MM.1S (cell line): ENCODE results near the gene HIVEP1.

Experiments used
- DNase-seq: peaks from one replicate; pipeline ENCODE4 v3.0.0-alpha.2; 2015
- H2AFZ ChIP-seq: fragments of 300-600 bp; sonication (generic); 2 replicates; pipeline ENCODE4 v1.6.0; 2016; ENCODE audit warnings: antibody characterized with exemption, low read length
- H3F3A ChIP-seq: fragments of 300-600 bp; sonication (generic); 2 replicates; pipeline ENCODE4 v1.6.1; 2016; ENCODE audit warnings: mild to moderate bottlenecking, antibody characterized with exemption, low read length, moderate library complexity, mixed read lengths; ENCODE audit not compliant: insufficient read depth
- H3K27ac ChIP-seq: fragments of 300-600 bp; sonication (generic); 2 replicates; pipeline ENCODE4 v1.5.1; 2016; ENCODE audit warnings: mild to moderate bottlenecking, low read length
- H3K27me3 ChIP-seq: fragments of 300-600 bp; sonication (generic); replicated peaks from 2 replicates; pipeline ENCODE4 v1.6.0; 2016; ENCODE audit warnings: low read length; ENCODE audit not compliant: insufficient read depth
- H3K36me3 ChIP-seq: fragments of 300-600 bp; sonication (generic); replicated peaks from 2 replicates; pipeline ENCODE4 v1.6.1; 2016; ENCODE audit warnings: mild to moderate bottlenecking, low read length, mixed read lengths; ENCODE audit not compliant: insufficient read depth
- H3K4me1 ChIP-seq: fragments of 300-600 bp; sonication (generic); 2 replicates; pipeline ENCODE4 v1.6.1; 2016; ENCODE audit warnings: low read length, mixed read lengths
- H3K4me2 ChIP-seq: fragments of 300-600 bp; sonication (generic); 2 replicates; pipeline ENCODE4 v1.6.0; 2016; ENCODE audit warnings: low read depth, low read length
- H3K4me3 ChIP-seq: fragments of 300-600 bp; sonication (generic); 2 replicates; pipeline ENCODE4 v1.5.1; 2016; ENCODE audit warnings: low read length, mixed read lengths
- H3K79me2 ChIP-seq: fragments of 300-600 bp; sonication (generic); 2 replicates; pipeline ENCODE4 v1.6.1; 2016; ENCODE audit warnings: mixed run types, low read length, mixed read lengths
- H3K9ac ChIP-seq: fragments of 300-600 bp; sonication (generic); 2 replicates; pipeline ENCODE4 v1.6.1; 2016; ENCODE audit warnings: low read length, mixed read lengths
- H3K9me2 ChIP-seq: fragments of 300-600 bp; sonication (generic); replicated peaks from 2 replicates; pipeline ENCODE4 v1.6.1; 2016; ENCODE audit warnings: mild to moderate bottlenecking, low read length, mixed read lengths; ENCODE audit not compliant: insufficient read depth
- H3K9me3 ChIP-seq: fragments of 300-600 bp; sonication (generic); replicated peaks from 2 replicates; pipeline ENCODE4 v1.6.1; 2016; ENCODE audit warnings: mild to moderate bottlenecking, low read length, mixed read lengths; ENCODE audit not compliant: insufficient read depth
- H4K20me1 ChIP-seq: fragments of 300-600 bp; sonication (generic); 2 replicates; pipeline ENCODE4 v1.6.1; 2016; ENCODE audit warnings: mild to moderate bottlenecking, low read length, moderate library complexity, mixed read lengths; ENCODE audit not compliant: insufficient read depth
- EZH2 ChIP-seq: fragments of 300-600 bp; sonication (generic); optimal IDR thresholded peaks from 2 replicates; pipeline ENCODE3; 2017; ENCODE audit warnings: low read depth, mild to moderate bottlenecking, antibody characterized with exemption, low read length, mixed read lengths
- EZH2phosphoT487 ChIP-seq: fragments of 300-600 bp; sonication (generic); IDR thresholded peaks from 2 replicates; pipeline ENCODE4 v1.6.1; 2018; ENCODE audit warnings: antibody characterized with exemption, low read length
- TF ChIP-seq, protein P1 (sequence below): fragments of 300-600 bp; sonication (generic); IDR thresholded peaks from 2 replicates; pipeline ENCODE4 v1.5.1; 2016; ENCODE audit warnings: antibody characterized with exemption, low read length, mixed read lengths

The HIVEP1 gene

DNA sequence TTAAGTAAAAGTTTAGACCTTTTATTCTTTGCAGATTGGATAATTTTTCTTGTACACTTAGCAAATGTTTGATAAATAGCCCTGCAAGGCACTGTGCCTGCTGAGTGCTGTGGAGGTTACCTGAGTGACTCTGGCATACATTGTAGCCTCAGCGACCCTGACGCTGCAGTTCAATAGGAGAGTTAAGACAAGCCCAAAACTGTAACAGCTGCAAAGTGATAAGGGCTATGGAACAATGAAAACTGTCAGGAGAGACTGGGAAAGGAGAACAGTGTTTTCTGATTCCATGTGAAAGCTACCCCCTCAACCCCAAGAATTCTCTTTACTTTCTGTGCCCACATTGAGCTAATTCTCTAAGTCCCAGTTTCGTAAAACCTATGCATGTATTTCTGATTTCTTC lies 22.2 kb downstream of the HIVEP1 start:
- Histone ChIP-seq H3K9me3 (no peaks in the 10 kb centered on the region), H3K79me2 (peaks cover 96% of the 10 kb centered on the region), H3K9me2 (no peaks in the 10 kb centered on the region), H3K36me3 (no peaks in the 10 kb centered on the region; the same call in 1 of the 2 replicates), H3K27me3 (no peaks in the 10 kb centered on the region), H3K4me3 (no peak overlapping the region), H3F3A (no peaks in the 10 kb centered on the region), H3K27ac (no peak overlapping the region), H3K9ac (no peak overlapping the region), H4K20me1 (no peaks in the 10 kb centered on the region), H2AFZ (no peak overlapping the region), H3K4me2 (no peak overlapping the region), H3K4me1 (no peaks in the 10 kb centered on the region)
- no peak for DNase-seq
- TF ChIP-seq, protein P1, sequence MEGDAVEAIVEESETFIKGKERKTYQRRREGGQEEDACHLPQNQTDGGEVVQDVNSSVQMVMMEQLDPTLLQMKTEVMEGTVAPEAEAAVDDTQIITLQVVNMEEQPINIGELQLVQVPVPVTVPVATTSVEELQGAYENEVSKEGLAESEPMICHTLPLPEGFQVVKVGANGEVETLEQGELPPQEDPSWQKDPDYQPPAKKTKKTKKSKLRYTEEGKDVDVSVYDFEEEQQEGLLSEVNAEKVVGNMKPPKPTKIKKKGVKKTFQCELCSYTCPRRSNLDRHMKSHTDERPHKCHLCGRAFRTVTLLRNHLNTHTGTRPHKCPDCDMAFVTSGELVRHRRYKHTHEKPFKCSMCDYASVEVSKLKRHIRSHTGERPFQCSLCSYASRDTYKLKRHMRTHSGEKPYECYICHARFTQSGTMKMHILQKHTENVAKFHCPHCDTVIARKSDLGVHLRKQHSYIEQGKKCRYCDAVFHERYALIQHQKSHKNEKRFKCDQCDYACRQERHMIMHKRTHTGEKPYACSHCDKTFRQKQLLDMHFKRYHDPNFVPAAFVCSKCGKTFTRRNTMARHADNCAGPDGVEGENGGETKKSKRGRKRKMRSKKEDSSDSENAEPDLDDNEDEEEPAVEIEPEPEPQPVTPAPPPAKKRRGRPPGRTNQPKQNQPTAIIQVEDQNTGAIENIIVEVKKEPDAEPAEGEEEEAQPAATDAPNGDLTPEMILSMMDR: no peak
- TF ChIP-seq EZH2: no peak
- no peak for TF ChIP-seq EZH2phosphoT487

DNA sequence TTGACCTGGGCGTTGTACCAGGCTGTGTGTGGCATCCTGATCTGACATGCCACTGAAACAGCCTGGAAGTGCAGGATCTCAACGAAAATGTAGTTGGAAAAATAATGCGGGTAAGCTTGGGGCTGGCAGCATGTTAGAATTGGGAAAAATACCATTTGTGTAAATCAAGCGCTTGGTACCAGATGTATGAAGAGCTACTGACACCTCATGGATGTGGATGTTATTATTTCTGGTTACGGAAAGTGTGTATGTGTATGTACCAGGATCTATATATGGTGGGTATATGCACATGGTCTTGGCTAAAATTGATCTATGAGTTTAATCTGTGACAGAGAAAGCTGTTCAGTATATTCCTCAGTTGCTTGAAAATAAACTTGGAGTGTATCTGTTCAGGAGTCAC lies 22.7 kb downstream of the HIVEP1 start:
- no peak overlapping the region for H3K27ac ChIP-seq
- H3K36me3 ChIP-seq: no peaks in the 10 kb centered on the region; the same call in 1 of the 2 replicates

DNA sequence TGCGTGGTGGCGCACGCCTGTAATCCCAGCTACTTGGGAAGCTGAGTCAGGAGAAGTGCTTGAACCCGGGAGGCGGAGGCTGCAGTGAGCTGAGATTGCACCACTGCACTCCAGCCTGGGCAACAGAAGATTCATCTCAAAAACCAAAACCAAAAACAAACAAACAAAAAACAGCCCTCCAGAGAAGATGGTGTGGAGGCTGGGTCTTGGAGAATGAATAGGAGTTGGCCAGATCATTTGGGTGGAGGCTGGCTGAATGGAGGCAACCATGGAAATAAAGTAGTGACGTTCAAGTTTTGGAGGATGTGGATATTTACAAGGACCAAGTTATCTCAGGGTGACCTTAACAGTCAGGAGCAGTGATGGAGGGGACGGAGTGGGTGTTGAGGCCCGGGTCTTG lies 24.7 kb downstream of the HIVEP1 start:
- Histone ChIP-seq H3K4me2 (no peak overlapping the region), H2AFZ (no peak overlapping the region), H3K36me3 (no peaks in the 10 kb centered on the region), H3K27ac (no peak overlapping the region), H3K9me2 (no peaks in the 10 kb centered on the region), H3K27me3 (no peaks in the 10 kb centered on the region), H3K9me3 (no peaks in the 10 kb centered on the region), H3K9ac (no peak overlapping the region), H4K20me1 (no peaks in the 10 kb centered on the region), H3K79me2 (peaks cover 88% of the 10 kb centered on the region), H3K4me1 (no peaks in the 10 kb centered on the region), H3F3A (no peaks in the 10 kb centered on the region), H3K4me3 (no peak overlapping the region)
- DNase-seq: no peak
- TF ChIP-seq, protein P1: no peak

More for the DNA sequence above, 22.7 kb downstream of the HIVEP1 start:
- Histone ChIP-seq H4K20me1 (no peaks in the 10 kb centered on the region), H3K27me3 (no peaks in the 10 kb centered on the region), H3F3A (no peaks in the 10 kb centered on the region), H3K4me2 (no peak overlapping the region), H3K9me2 (no peaks in the 10 kb centered on the region), H3K4me3 (no peak overlapping the region), H2AFZ (no peak overlapping the region), H3K4me1 (no peaks in the 10 kb centered on the region), H3K79me2 (peaks cover 96% of the 10 kb centered on the region), H3K9ac (no peak overlapping the region), H3K9me3 (no peaks in the 10 kb centered on the region)
- no peak for DNase-seq
- TF ChIP-seq EZH2phosphoT487: no peak
- TF ChIP-seq EZH2: no peak
- TF ChIP-seq, protein P1: no peak
